Measurements from ENCODE around the gene PIP4K2A.

DNA sequence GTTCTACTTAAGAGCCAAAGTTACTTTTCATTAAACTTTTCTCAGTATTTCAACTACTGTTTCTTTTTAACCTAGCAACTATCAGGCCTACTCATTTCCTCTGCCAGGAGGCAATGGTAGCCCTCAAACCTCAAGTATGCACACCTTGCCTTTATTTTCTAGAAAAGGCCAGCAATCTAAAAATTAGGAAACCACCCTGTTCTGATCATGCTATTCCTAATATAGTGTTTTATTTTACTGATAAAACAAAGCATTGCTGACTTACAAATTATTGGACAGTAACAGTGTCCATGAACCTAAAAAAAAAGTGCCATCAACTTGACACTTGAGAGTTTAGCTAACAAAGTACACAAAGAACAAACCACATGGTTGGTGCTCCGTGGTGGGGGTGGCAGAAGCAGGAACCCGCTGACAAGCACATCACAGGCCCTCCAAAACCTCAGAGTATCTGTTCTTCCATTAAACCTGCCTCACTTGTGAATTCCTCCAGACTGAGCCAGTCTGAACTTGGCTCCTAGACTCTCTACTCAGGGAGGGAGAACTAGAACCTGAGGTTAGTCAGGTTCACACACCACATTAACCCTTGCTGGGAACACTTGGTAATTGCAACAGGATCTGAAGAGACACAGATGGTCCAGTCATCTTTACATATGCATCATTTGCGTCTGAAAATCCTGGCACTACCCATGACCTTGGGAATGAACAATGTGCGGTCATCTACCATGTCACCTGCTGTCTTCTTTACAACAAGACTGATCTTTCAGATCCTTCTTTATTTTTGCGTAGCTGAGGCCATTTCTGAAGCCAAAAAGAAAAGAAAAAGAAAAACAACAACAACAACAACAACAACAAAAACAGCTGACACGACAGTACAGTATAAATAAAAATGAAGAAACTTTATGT lies 31.9 kb downstream of the PIP4K2A start:
- TF ChIP-seq, protein P1, sequence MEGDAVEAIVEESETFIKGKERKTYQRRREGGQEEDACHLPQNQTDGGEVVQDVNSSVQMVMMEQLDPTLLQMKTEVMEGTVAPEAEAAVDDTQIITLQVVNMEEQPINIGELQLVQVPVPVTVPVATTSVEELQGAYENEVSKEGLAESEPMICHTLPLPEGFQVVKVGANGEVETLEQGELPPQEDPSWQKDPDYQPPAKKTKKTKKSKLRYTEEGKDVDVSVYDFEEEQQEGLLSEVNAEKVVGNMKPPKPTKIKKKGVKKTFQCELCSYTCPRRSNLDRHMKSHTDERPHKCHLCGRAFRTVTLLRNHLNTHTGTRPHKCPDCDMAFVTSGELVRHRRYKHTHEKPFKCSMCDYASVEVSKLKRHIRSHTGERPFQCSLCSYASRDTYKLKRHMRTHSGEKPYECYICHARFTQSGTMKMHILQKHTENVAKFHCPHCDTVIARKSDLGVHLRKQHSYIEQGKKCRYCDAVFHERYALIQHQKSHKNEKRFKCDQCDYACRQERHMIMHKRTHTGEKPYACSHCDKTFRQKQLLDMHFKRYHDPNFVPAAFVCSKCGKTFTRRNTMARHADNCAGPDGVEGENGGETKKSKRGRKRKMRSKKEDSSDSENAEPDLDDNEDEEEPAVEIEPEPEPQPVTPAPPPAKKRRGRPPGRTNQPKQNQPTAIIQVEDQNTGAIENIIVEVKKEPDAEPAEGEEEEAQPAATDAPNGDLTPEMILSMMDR (IDR thresholded peaks at IDR 0.05; ENCODE audit: poor library complexity) = no peak
- TF ChIP-seq EZH2 (IDR thresholded peaks at IDR 0.05; ENCODE audit: borderline replicate concordance) (no peak), EZH2phosphoT487 (IDR thresholded peaks at IDR 0.05; ENCODE audit: low read depth, severe bottlenecking, unreplicated experiment) (no peak)
